PC-9 (cell line): Measurements from ENCODE around the gene TRPM6. TPM values are rescaled to one million over a fixed set of nuclear protein-coding genes. Genes with fewer than 3 reads are reported as not detected.
A peak's percentile ranks its signal among the peaks of the same experiment; 100 is the strongest.

Experiments
- BruUV-seq: library from RNA; stranded (reverse); fragments of 400-500 nt; replicated peaks from 2 replicates; lab custom pipeline; 2021; lab: Mats Ljungman, UMichigan
- CTCF ChIA-PET: fragments of 300-600 bp; sonication (Branson Sonifier 250); formaldehyde crosslinking; loops from one replicate; lab custom pipeline; 2022; ENCODE audit warnings: antibody characterized with exemption; lab: Charles Lee
- POLR2A ChIA-PET: fragments of 300-600 bp; sonication (Branson Sonifier 250); formaldehyde crosslinking; loops from one replicate; lab custom pipeline; 2022; ENCODE audit warnings: antibody characterized with exemption; ENCODE audit not compliant: unreplicated experiment; lab: Charles Lee
- DNase-seq, 2 experiments: peaks; one replicate each; pipeline versions ENCODE4 v3.0.0 to v3.0.0-alpha.2; 2015 to 2022; ENCODE audit warnings: mixed read lengths in 1 of 2
- H2AFZ ChIP-seq: fragments of 200-600 bp; sonication (generic); 2 replicates; pipeline ENCODE4 v1.8.1; 2017; ENCODE audit warnings: antibody characterized with exemption
- H3F3A ChIP-seq: fragments of 200-600 bp; sonication (generic); 2 replicates; pipeline ENCODE4 v1.8.1; 2017; ENCODE audit warnings: antibody characterized with exemption, mild to moderate bottlenecking, low read depth; ENCODE audit not compliant: insufficient read depth
- H3K27ac ChIP-seq: fragments of 200-600 bp; sonication (generic); 2 replicates; pipeline ENCODE4 v1.6.1; 2016; ENCODE audit warnings: mixed run types
- H3K27me3 ChIP-seq: fragments of 200-600 bp; sonication (generic); 2 replicates; pipeline ENCODE4 v1.6.1; 2016; ENCODE audit warnings: low read depth, mixed run types; ENCODE audit not compliant: insufficient read depth
- H3K36me3 ChIP-seq: fragments of 200-600 bp; sonication (generic); 2 replicates; pipeline ENCODE4 v1.6.1; 2016; ENCODE audit warnings: low read depth, mixed run types
- H3K4me1 ChIP-seq: fragments of 200-600 bp; sonication (generic); replicated peaks from 2 replicates; pipeline ENCODE4 v1.6.1; 2016; ENCODE audit warnings: mixed run types; ENCODE audit not compliant: insufficient read depth
- H3K4me2 ChIP-seq: fragments of 200-600 bp; sonication (generic); 2 replicates; pipeline ENCODE4 v1.6.1; 2017; ENCODE audit warnings: mixed run types
- H3K4me3 ChIP-seq: fragments of 200-600 bp; sonication (generic); 2 replicates; pipeline ENCODE4 v1.6.1; 2016; ENCODE audit warnings: mixed run types
- H3K79me2 ChIP-seq: fragments of 200-600 bp; sonication (generic); 2 replicates; pipeline ENCODE4 v1.6.1; 2017; ENCODE audit warnings: low read depth, mixed run types
- H3K9me2 ChIP-seq: fragments of 200-600 bp; sonication (generic); 2 replicates; pipeline ENCODE4 v1.8.1; 2017; ENCODE audit warnings: mild to moderate bottlenecking; ENCODE audit not compliant: insufficient read depth
- H3K9me3 ChIP-seq: fragments of 200-600 bp; sonication (generic); 2 replicates; pipeline ENCODE4 v1.8.1; 2016; ENCODE audit warnings: low read depth; ENCODE audit not compliant: insufficient read depth
- H4K20me1 ChIP-seq: fragments of 200-600 bp; sonication (generic); 2 replicates; pipeline ENCODE4 v1.8.1; 2017; ENCODE audit not compliant: insufficient read depth
- EZH2 ChIP-seq: fragments of 200-600 bp; sonication (generic); IDR thresholded peaks from 2 replicates; pipeline ENCODE4 v1.8.0; 2017; ENCODE audit warnings: antibody characterized with exemption, low read depth
- intact Hi-C: fragments of 100-400 bp; cut with micrococcal nuclease; formaldehyde crosslinking; loops from one replicate; pipeline ENCODE4 v1.10.0; 2022; ENCODE audit not compliant: unreplicated experiment
- total RNA-seq: library from RNA; stranded (reverse); gene quantifications from 2 replicates; pipeline ENCODE4 v1.2.3, GENCODE V29; 2021
- TF ChIP-seq, protein P1 (sequence below): fragments of 200-600 bp; sonication (generic); conservative IDR thresholded peaks from 2 replicates; pipeline ENCODE4 v1.6.1; 2017; ENCODE audit warnings: mixed run types, antibody characterized with exemption, mild to moderate bottlenecking, moderate library complexity

TRPM6 gene
- total RNA-seq, 1 experiment from 2014 or later: 0.09 TPM

DNA sequence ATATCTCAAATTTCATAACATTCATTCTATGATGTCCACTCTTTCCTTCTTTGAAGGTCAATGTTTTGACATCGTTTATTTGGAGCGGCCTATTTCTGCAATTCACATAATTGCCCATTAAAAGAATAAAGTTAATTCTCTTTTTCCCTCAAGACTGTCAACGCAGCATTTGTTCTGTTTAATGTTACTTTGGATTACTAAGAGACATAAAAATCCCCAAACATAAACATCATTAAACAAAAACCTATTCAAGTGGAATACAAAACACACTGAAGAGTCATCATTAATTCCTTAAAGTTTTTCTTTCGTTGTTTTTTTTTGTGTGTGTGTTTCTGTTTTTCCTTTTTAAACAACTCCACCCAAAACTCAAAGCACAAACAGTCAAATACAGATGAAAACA is 151.1 kb downstream of the TRPM6 start:
- Histone ChIP-seq H3K9me2 (no peaks in the 10 kb centered on the region), H3K36me3 (no peaks in the 10 kb centered on the region), H2AFZ (no peak overlapping the region), H3K79me2 (no peaks in the 10 kb centered on the region), H3K9me3 (no peaks in the 10 kb centered on the region), H3K4me1 (no peaks in the 10 kb centered on the region), H3K27ac (no peak overlapping the region), H3K27me3 (no peaks in the 10 kb centered on the region), H3K4me3 (no peak overlapping the region), H3F3A (no peaks in the 10 kb centered on the region), H4K20me1 (no peaks in the 10 kb centered on the region), H3K4me2 (no peak overlapping the region)
- no TSS peak for BruUV-seq
- intact Hi-C loops: no loop called here
- no peak for DNase-seq
- POLR2A ChIA-PET: no interaction called here
- CTCF ChIA-PET: no interaction called here
- TF ChIP-seq, protein P1, sequence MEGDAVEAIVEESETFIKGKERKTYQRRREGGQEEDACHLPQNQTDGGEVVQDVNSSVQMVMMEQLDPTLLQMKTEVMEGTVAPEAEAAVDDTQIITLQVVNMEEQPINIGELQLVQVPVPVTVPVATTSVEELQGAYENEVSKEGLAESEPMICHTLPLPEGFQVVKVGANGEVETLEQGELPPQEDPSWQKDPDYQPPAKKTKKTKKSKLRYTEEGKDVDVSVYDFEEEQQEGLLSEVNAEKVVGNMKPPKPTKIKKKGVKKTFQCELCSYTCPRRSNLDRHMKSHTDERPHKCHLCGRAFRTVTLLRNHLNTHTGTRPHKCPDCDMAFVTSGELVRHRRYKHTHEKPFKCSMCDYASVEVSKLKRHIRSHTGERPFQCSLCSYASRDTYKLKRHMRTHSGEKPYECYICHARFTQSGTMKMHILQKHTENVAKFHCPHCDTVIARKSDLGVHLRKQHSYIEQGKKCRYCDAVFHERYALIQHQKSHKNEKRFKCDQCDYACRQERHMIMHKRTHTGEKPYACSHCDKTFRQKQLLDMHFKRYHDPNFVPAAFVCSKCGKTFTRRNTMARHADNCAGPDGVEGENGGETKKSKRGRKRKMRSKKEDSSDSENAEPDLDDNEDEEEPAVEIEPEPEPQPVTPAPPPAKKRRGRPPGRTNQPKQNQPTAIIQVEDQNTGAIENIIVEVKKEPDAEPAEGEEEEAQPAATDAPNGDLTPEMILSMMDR: no peak
- no peak for TF ChIP-seq EZH2

DNA sequence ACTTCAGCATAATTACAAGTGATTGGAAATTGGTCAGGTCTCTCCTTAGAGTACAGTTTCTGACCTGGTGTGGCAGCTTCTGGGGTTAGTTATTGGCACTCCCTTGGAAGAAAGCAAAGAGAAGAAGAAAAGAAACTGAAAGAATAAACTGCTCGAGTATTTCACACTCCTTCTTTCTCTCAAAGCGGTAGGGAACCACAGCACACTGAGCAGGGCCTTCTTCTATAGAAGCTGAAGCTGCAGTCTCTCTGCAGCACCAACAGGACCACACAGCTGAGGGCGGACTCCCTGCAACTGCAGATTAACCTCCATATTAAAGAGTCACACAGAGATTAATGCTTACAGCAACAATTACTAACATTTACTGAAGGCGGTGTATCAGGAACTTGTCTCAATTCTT is 152.0 kb downstream of the TRPM6 start:
- intact Hi-C loops: no loop called here
- Histone ChIP-seq H3K9me2 (no peaks in the 10 kb centered on the region), H3K79me2 (no peaks in the 10 kb centered on the region), H4K20me1 (no peaks in the 10 kb centered on the region), H3K9me3 (no peaks in the 10 kb centered on the region), H3K4me1 (no peaks in the 10 kb centered on the region), H3K27me3 (no peaks in the 10 kb centered on the region), H2AFZ (peak overlapping the region; percentile 52; the same call in 1 of the 2 replicates), H3K27ac (no peak overlapping the region), H3K36me3 (no peaks in the 10 kb centered on the region), H3F3A (no peaks in the 10 kb centered on the region), H3K4me3 (no peak overlapping the region), H3K4me2 (no peak overlapping the region)
- POLR2A ChIA-PET: no interaction called here
- DNase-seq: no peak
- no TSS peak for BruUV-seq
- no peak for TF ChIP-seq EZH2
- TF ChIP-seq, protein P1: no peak
- CTCF ChIA-PET: no interaction called here

DNA sequence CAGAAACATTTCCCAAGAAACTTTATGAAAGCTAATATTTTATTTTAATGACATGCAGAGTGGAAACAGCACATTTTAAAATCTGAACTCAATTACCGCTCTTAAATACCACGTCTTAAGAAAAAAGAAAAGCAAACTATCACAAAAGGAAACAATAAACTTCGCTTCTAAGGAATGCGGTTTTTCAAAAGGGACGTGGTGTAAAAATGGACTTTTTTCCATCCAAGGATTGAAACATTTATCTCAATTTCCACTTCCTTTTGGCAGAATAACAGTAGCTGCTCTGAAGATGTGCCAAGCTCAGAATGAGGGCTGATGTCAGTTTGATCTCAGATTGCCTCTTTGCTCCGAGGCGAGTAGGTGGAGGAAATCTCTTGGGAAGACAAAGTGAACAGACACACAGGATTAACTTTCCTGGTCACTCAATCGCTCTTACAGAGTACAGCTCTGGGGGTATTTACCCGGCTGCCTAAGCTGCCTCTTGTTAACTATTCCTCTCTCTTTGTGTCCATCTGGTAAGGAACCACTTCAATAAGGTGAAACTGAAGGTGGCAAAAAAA is 158.5 kb downstream of the TRPM6 start:
- no peak overlapping the region for H3K4me3 ChIP-seq
- BruUV-seq: no TSS peak
- TF ChIP-seq, protein P1: no peak
- TF ChIP-seq EZH2: no peak
- H3K79me2 ChIP-seq: no peaks in the 10 kb centered on the region
- CTCF ChIA-PET: no interaction called here
- DNase-seq: no peak
- no peaks in the 10 kb centered on the region for H3K9me2 ChIP-seq
- H3K9me3 ChIP-seq: no peaks in the 10 kb centered on the region
- no peaks in the 10 kb centered on the region for H4K20me1 ChIP-seq
- POLR2A ChIA-PET: no interaction called here
- no peak overlapping the region for H3K4me2 ChIP-seq
- intact Hi-C loops: no loop called here
- no peak overlapping the region for H2AFZ ChIP-seq
- no peak overlapping the region for H3K27ac ChIP-seq
- no peaks in the 10 kb centered on the region for H3F3A ChIP-seq
- H3K27me3 ChIP-seq: no peaks in the 10 kb centered on the region
- H3K4me1 ChIP-seq: no peaks in the 10 kb centered on the region
- no peaks in the 10 kb centered on the region for H3K36me3 ChIP-seq
